SU-DHL-6 (cell line): ENCODE measurements around the gene MIPEP.

Source experiments
- EZH2phosphoT487 ChIP-seq: fragments of 200-600 bp; sonication (generic), shearing (Covaris generic); conservative IDR thresholded peaks from 2 replicates; pipeline ENCODE4 v1.6.1; 2018; ENCODE audit warnings: mild to moderate bottlenecking, antibody characterized with exemption, low read length, moderate library complexity, mixed read lengths
- TF ChIP-seq, protein P1 (sequence below): fragments of 200-600 bp; sonication (generic); IDR thresholded peaks from one replicate; pipeline ENCODE4 v1.5.1; 2017; ENCODE audit warnings: antibody characterized with exemption, mild to moderate bottlenecking, low read length, moderate library complexity; ENCODE audit not compliant: insufficient read depth, poor library complexity, severe bottlenecking

DNA sequence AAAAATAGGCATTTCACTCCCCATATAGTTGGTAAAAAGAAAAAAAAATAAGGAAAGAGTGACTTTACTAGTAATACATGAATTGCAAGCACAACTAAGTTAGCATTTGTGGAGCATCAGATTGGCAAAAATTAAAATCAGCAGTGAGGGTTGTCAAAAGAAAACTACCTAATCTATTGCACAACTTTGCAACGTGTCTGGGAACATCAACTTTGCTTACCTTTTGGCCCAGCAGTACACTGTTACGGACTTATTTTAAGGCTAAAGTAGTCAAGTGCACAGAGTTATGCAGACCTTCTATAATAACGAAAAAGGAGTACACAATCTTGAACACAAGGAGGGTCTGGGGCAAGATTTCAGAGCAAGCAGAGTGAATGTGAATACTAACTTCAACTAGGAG is 102.6 kb downstream of the MIPEP start:
- TF ChIP-seq, protein P1, sequence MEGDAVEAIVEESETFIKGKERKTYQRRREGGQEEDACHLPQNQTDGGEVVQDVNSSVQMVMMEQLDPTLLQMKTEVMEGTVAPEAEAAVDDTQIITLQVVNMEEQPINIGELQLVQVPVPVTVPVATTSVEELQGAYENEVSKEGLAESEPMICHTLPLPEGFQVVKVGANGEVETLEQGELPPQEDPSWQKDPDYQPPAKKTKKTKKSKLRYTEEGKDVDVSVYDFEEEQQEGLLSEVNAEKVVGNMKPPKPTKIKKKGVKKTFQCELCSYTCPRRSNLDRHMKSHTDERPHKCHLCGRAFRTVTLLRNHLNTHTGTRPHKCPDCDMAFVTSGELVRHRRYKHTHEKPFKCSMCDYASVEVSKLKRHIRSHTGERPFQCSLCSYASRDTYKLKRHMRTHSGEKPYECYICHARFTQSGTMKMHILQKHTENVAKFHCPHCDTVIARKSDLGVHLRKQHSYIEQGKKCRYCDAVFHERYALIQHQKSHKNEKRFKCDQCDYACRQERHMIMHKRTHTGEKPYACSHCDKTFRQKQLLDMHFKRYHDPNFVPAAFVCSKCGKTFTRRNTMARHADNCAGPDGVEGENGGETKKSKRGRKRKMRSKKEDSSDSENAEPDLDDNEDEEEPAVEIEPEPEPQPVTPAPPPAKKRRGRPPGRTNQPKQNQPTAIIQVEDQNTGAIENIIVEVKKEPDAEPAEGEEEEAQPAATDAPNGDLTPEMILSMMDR = no peak
- TF ChIP-seq EZH2phosphoT487 = no peak
